Esophagus muscularis mucosa (tissue), 4 donors: ENCODE results near the gene DAZAP1. TPM values are rescaled to one million over a fixed set of nuclear protein-coding genes. Genes with fewer than 3 reads are reported as not detected.

ENCODE experiments used
- DNase-seq: peaks from one replicate; pipeline ENCODE4 v3.0.0-alpha.2; 2017; ENCODE audit errors: extremely low spot score
- H3K27ac ChIP-seq, 4 donors: fragments of 200-600 bp; sonication (generic); replicated peaks in 1 of 4; 1 replicate in 3 of 4; 2 replicates in 1 of 4; pipeline ENCODE4 v1.5.1; 2016 to 2019; ENCODE audit warnings: mild to moderate bottlenecking in 1 of 4
- H3K27me3 ChIP-seq, 4 donors: fragments of 200-600 bp; sonication (generic); one replicate each; pipeline versions ENCODE4 v1.5.1 to v1.6.0; 2016 to 2019
- H3K36me3 ChIP-seq, 4 donors: fragments of 200-600 bp; sonication (generic); one replicate each; pipeline ENCODE4 v1.5.1; 2016 to 2019
- H3K4me1 ChIP-seq, 4 donors: fragments of 200-600 bp; sonication (generic); one replicate each; pipeline ENCODE4 v1.5.1; 2016 to 2019
- H3K4me3 ChIP-seq, 4 donors: fragments of 200-600 bp; sonication (generic); 1 replicate in 2 of 4; 2 replicates in 2 of 4; pipeline ENCODE4 v1.5.1; 2016 to 2019; ENCODE audit warnings: mild to moderate bottlenecking in 4 of 4, moderate library complexity in 1 of 4
- H3K9me3 ChIP-seq, 4 donors: fragments of 200-600 bp; sonication (generic); 1 replicate in 3 of 4; 2 replicates in 1 of 4; pipeline ENCODE4 v1.5.1; 2016 to 2019
- EP300 ChIP-seq: sonication (generic); formaldehyde crosslinking; IDR thresholded peaks from one replicate; pipeline ENCODE4 v1.6.1; 2017; ENCODE audit warnings: antibody characterized with exemption
- POLR2A ChIP-seq: fragments of 450-650 bp; IDR thresholded peaks from one replicate; pipeline ENCODE4 v1.6.1; 2017; ENCODE audit warnings: antibody characterized with exemption, moderate library complexity, mild to moderate bottlenecking, low read depth
- POLR2AphosphoS5 ChIP-seq, 2 donors: sonication (generic); formaldehyde crosslinking; IDR thresholded peaks; one replicate each; pipeline ENCODE4 v1.6.1; 2017; ENCODE audit warnings: antibody characterized with exemption in 2 of 2
- WGBS: methylation state at CpG from one replicate; pipeline ENCODE4 v1.1.5; 2018; 5-methylcytosine and 5-hydroxymethylcytosine counted together
- intact Hi-C: fragments of 100-400 bp; cut with DNase I; formaldehyde crosslinking; loops from one replicate; pipeline ENCODE4 v1.15.1; 2023
- total RNA-seq, 4 donors: library from RNA; depleted of rRNA; stranded (reverse); fragments of >200 nt; gene quantifications; one replicate each; pipeline versions ENCODE4 v1.1.0 to v1.2.1, GENCODE V29; 2016
- TF ChIP-seq, protein P1 (sequence below), 3 experiments: fragments of 200-600 bp in 2 of 3; fragments of 450-650 bp in 1 of 3; sonication (generic) in 2 of 3; IDR thresholded peaks; one replicate each; pipeline ENCODE4 v1.5.1; 2017 to 2019; ENCODE audit warnings: antibody characterized with exemption in 3 of 3, mild to moderate bottlenecking in 2 of 3, moderate library complexity in 1 of 3

Gene DAZAP1
- total RNA-seq, 4 donors from 2014 or later = 44.9 to 79.4 (median 52.9) TPM

GRCh38 chr19:1481224-1481892 lies 74.0 kb downstream of the DAZAP1 start:
- H3K9me3 ChIP-seq = no peaks in the 10 kb centered on the region
- WGBS = 89% methylated on average over 19 of the region's 26 CpGs
- no peak for DNase-seq

GRCh38 chr19:1481893-1482360 lies 74.5 kb downstream of the DAZAP1 start:
- Histone ChIP-seq H3K36me3 (peaks cover 0 to 5% (median 0%) of the 10 kb centered on the region in 4 donors), H3K4me3 (no peak overlapping the region)

More at GRCh38 chr19:1481224-1481892, 74.0 kb downstream of the DAZAP1 start:
- intact Hi-C loops = no loop called here
- Histone ChIP-seq H3K27me3 (no peaks in the 10 kb centered on the region), H3K36me3 (peaks cover 0 to 11% (median under 1%) of the 10 kb centered on the region in 4 donors), H3K4me3 (no peak overlapping the region), H3K27ac (no peak overlapping the region), H3K4me1 (peaks cover 15 to 30% (median 28%) of the 10 kb centered on the region in 4 donors)
- TF ChIP-seq POLR2A (no peak), POLR2AphosphoS5 (IDR thresholded peaks at IDR 0.05) (no peak), EP300 (no peak)
- TF ChIP-seq, protein P1, sequence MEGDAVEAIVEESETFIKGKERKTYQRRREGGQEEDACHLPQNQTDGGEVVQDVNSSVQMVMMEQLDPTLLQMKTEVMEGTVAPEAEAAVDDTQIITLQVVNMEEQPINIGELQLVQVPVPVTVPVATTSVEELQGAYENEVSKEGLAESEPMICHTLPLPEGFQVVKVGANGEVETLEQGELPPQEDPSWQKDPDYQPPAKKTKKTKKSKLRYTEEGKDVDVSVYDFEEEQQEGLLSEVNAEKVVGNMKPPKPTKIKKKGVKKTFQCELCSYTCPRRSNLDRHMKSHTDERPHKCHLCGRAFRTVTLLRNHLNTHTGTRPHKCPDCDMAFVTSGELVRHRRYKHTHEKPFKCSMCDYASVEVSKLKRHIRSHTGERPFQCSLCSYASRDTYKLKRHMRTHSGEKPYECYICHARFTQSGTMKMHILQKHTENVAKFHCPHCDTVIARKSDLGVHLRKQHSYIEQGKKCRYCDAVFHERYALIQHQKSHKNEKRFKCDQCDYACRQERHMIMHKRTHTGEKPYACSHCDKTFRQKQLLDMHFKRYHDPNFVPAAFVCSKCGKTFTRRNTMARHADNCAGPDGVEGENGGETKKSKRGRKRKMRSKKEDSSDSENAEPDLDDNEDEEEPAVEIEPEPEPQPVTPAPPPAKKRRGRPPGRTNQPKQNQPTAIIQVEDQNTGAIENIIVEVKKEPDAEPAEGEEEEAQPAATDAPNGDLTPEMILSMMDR (IDR thresholded peaks at IDR 0.05) = no peak

DNA sequence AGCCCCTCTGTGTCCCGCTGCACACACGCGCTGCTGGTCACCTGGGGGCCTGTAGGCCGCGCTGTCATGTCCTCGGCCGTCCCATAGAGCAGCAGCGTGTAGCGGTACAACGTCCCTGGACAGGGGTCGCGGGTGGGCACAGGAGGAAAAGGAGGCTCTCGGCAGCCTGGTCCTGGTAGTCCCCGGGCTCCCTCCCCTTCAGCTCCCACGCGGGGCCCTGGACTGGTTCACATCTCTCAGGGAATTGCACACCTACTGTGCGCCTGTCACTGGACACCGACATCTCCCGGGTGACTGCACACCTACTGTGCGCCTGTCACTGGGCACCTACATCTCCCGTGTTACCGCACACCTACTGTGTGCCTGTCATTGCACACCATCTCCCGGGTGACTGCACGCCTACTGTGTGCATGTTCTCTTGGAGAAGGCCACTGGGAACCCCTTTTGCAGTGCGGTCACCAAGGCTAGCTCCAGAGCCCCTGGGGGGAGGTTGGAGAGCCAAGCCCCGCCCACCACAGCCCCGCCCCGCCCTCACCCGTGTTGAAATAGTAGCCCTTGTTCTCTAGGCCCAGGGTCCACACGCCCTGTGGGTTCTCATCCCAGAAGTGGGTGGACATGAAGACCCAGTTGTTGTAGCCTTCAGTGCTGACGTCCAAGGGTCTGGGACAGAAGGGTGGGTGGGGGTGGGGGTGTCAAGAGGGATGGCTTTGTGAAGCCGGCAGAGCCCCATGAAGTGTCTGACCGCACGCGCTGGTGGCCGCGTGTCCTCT lies 75.2 kb downstream of the DAZAP1 start:
- TF ChIP-seq EP300 = no peak
- TF ChIP-seq POLR2A = no peak
- TF ChIP-seq, protein P1 (IDR thresholded peaks at IDR 0.05) = no peak
- TF ChIP-seq POLR2AphosphoS5 (IDR thresholded peaks at IDR 0.05) = no peak
- no peaks in the 10 kb centered on the region for H3K36me3 ChIP-seq
- WGBS = 79% methylated on average over 14 of the region's 37 CpGs
- peaks cover 15 to 21% (median 20%) of the 10 kb centered on the region in 4 donors for H3K4me1 ChIP-seq
- H3K9me3 ChIP-seq = no peaks in the 10 kb centered on the region
- H3K27me3 ChIP-seq = no peaks in the 10 kb centered on the region
- no peak for DNase-seq
- intact Hi-C loops = no loop called here
- no peak overlapping the region for H3K4me3 ChIP-seq
- no peak overlapping the region for H3K27ac ChIP-seq

More at GRCh38 chr19:1481893-1482360, 74.5 kb downstream of the DAZAP1 start:
- WGBS = 92% methylated on average over 14 of the region's 36 CpGs
- intact Hi-C loops = no loop called here
- Histone ChIP-seq H3K27me3 (no peaks in the 10 kb centered on the region), H3K27ac (no peak overlapping the region), H3K4me1 (peaks cover 15 to 27% (median 27%) of the 10 kb centered on the region in 4 donors), H3K9me3 (no peaks in the 10 kb centered on the region)
- TF ChIP-seq POLR2AphosphoS5 (IDR thresholded peaks at IDR 0.05) (no peak), POLR2A (no peak), EP300 (no peak)
- TF ChIP-seq, protein P1 (IDR thresholded peaks at IDR 0.05) = no peak
- no peak for DNase-seq

GRCh38 chr19:1483131-1483978 lies 76.0 kb downstream of the DAZAP1 start:
- 88% methylated on average over 21 of the region's 77 CpGs for WGBS
- H3K4me1 ChIP-seq = peaks cover 8 to 13% (median 12%) of the 10 kb centered on the region in 4 donors
- DNase-seq = no peak
- no peaks in the 10 kb centered on the region for H3K36me3 ChIP-seq
- TF ChIP-seq POLR2AphosphoS5 (IDR thresholded peaks at IDR 0.05) (no peak), POLR2A (no peak), EP300 (no peak)
- TF ChIP-seq, protein P1 (IDR thresholded peaks at IDR 0.05) = no peak
- H3K9me3 ChIP-seq = no peaks in the 10 kb centered on the region
- no peaks in the 10 kb centered on the region for H3K27me3 ChIP-seq
- intact Hi-C loops = no loop called here
- H3K4me3 ChIP-seq = no peak overlapping the region
- H3K27ac ChIP-seq = no peak overlapping the region
